ENCODE results near the gene HPS1.

HPS1 gene

GRCh38 chr10:98446151-98446660, 529 bp downstream of the HPS1 start:
- H3K4me3 ChIP-seq (replicated peaks in 1 of 2; ENCODE audit: low read depth in 2 of 2, low read length in 2 of 2): peak overlapping the region; percentile 84
- no peak for TF ChIP-seq CTCF (IDR thresholded peaks at IDR 0.05; ENCODE audit: low read depth, low read length)
- peak; percentile 31 to 34 for DNase-seq (ENCODE audit: low read depth in 2 of 2)

DNA sequence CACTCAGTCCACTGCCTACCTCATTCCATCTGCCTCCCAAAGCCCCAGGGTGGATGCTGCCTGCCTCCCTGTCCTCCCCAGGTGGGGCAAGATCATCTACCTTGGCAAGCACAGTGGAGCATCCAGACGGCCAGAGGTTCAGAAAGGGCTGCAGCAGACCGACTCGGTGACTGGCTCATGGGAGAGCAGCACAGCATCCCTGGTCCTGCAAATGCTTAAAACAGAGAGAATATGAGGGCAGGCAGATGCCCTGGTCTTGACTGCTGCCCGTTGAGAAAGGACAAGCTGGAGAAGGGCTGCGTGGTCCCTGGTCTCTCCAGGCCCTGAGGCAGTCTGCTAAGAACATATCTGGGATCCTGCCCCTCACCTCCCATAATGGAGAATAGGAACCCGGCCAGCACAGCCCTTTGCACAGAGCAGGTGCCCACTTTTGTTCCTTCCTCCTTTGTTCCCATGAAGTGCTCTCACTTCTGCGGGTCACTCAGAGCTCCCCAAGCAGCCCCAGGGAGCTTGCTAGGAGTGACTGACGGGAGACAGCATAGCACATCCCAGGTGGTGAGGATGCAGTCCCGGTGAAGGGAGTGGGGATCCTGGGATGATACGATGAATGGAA, 1.4 kb downstream of the HPS1 start:
- H3K4me3 ChIP-seq (replicated peaks in 1 of 2; ENCODE audit: low read depth in 2 of 2, low read length in 2 of 2): peak overlapping the region; percentile 84
- no peak for DNase-seq (ENCODE audit: low read depth in 2 of 2)
- no peak for TF ChIP-seq CTCF (IDR thresholded peaks at IDR 0.05; ENCODE audit: low read depth, low read length)

- no peak for DNase-seq (ENCODE audit: low read depth in 2 of 2)
Observed at GRCh38 chr10:98444314-98445006, 2.3 kb downstream of the HPS1 start.

DNA sequence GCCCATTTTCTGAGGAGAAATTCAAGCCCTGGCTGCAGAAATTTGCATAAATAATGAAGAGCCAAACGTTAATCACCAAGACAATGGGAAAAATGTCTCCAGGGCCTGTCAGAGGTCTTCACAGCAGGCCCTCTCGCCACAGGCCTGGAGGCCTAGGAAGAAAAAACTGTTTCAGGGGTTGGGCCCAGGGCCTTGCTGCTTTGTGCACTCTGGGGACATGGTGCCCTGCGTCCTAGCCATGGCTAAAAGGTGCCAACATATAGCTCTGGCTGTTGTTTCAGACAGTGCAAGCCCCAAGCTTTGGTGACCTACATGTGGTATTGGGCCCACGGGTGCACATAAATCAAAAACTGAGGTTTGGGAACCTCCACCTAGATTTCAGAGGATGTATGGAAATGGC, 8.0 kb downstream of the HPS1 start:
- DNase-seq (ENCODE audit: low read depth in 2 of 2): no peak
- no peak overlapping the region for H3K4me3 ChIP-seq (replicated peaks in 1 of 2; ENCODE audit: low read depth in 2 of 2, low read length in 2 of 2)
- TF ChIP-seq CTCF (IDR thresholded peaks at IDR 0.05; ENCODE audit: low read depth, low read length): no peak

More at GRCh38 chr10:98444314-98445006, 2.3 kb downstream of the HPS1 start:
- no peak overlapping the region for H3K4me3 ChIP-seq (replicated peaks in 1 of 2; ENCODE audit: low read depth in 2 of 2, low read length in 2 of 2)
- no peak for TF ChIP-seq CTCF (IDR thresholded peaks at IDR 0.05; ENCODE audit: low read depth, low read length)

- DNase-seq (ENCODE audit: low read depth in 2 of 2): no peak
- no peak for TF ChIP-seq CTCF (IDR thresholded peaks at IDR 0.05; ENCODE audit: low read depth, low read length)
- no peak overlapping the region for H3K4me3 ChIP-seq (replicated peaks in 1 of 2; ENCODE audit: low read depth in 2 of 2, low read length in 2 of 2)
Observed at GRCh38 chr10:98436704-98437103, 10.0 kb downstream of the HPS1 start.

DNA sequence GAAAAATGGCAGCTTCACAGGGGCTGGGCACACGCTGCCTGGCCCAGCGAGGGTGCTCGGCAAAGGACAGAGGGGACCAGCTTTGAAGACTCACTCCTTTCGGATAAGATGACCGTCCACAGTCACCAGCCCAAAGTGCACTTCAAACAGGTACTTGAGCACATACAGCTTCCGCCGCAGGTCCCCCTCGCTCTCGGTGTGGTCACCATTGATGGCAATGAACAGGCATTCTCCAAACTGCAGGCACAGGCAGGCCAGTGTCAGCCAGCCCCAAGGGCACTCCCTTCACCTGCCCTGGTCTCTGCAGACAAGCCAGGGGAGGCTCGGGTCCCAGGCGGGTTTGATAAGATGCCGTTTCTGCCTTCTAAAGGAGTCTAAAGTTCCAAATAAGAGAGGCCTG, 11.6 kb downstream of the HPS1 start:
- TF ChIP-seq CTCF (IDR thresholded peaks at IDR 0.05; ENCODE audit: low read depth, low read length): no peak
- no peak overlapping the region for H3K4me3 ChIP-seq (replicated peaks in 1 of 2; ENCODE audit: low read depth in 2 of 2, low read length in 2 of 2)
- no peak for DNase-seq (ENCODE audit: low read depth in 2 of 2)

Measured in cardiac fibroblast (primary cell).